GM12891 (cell line): Measurements from ENCODE around the gene CCL14.

Experiments used
- POLR2A ChIP-seq: IDR thresholded peaks from 2 replicates; pipeline ENCODE4 v1.6.1; 2011; ENCODE audit warnings: low read depth, low read length, control low read depth
- POLR2AphosphoS5 ChIP-seq: IDR thresholded peaks from 2 replicates; pipeline ENCODE4 v1.6.1; 2011; ENCODE audit warnings: low read depth, low read length, control low read depth
- TAF1 ChIP-seq: IDR thresholded peaks from 2 replicates; pipeline ENCODE4 v1.6.1; 2011; ENCODE audit warnings: low read depth, low read length, control low read depth

DNA sequence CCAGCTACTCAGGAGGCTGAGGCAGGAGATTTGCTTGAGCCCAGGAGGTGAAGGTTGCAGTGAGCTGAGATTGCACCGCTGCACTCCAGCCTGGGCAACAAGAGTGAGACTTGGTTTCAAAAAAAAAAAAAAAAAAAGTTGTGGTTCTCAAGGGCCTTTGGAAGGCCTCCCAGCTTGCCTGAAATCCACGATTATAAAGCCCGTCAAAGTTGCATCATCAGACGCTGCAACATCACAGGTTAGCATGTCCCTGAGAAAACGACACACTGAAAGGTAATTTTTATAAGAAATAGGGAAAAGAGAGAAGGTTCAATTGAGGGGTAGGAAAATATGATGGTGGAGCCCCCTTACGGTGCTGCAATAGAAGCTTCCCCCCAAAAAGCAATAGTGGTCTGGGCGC, 38.4 kb downstream of the CCL14 start:
- TF ChIP-seq POLR2AphosphoS5 (no peak), POLR2A (no peak), TAF1 (no peak)
